GM19099 (cell line): ENCODE data around the gene KRTAP10-4.
"Not testable (repeated sequence)": the region's sequence is repeated elsewhere in the genome, so short reads cannot be mapped to it uniquely, and the experiment has no call there.

ENCODE experiments used
- POLR2A ChIP-seq: IDR thresholded peaks from 3 replicates; pipeline ENCODE4 v1.6.1; 2011; ENCODE audit warnings: low read depth; ENCODE audit not compliant: insufficient read length; ENCODE audit errors: extremely low read depth

KRTAP10-4 gene

GRCh38 chr21:44580231-44580821 is 6.8 kb downstream of the KRTAP10-4 start, which contains the start of gene KRTAP10-5:
KRTAP10-5 (minus strand) TSS chr21:44580604; CDS start chr21:44580578, 26 bp downstream.
- TF ChIP-seq POLR2A = not testable (repeated sequence)

GRCh38 chr21:44581158-44581557 is 7.6 kb downstream of the KRTAP10-4 start:
- no peak for TF ChIP-seq POLR2A

- no peak for TF ChIP-seq POLR2A
These were observed 8.5 kb downstream of the KRTAP10-4 start for GRCh38 chr21:44582055-44582454.

GRCh38 chr21:44583089-44583799 is 9.7 kb downstream of the KRTAP10-4 start:
- no peak for TF ChIP-seq POLR2A

DNA sequence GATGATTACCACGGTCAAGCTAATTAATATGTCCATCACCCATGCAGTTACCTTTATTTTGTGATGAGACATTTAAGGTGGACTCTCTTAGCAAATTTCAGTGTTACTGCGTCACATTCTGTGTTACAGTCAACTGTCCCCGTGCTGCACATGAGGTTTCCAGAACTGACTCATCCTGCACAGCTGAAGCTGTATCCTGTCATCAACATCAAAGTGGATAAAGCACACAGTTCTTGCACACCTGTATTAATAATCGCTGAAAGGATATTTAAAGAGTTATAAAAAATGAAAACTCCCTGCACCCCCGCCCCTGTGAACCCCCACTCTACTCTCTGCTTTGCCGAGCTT is 10.2 kb downstream of the KRTAP10-4 start:
- no peak for TF ChIP-seq POLR2A

DNA sequence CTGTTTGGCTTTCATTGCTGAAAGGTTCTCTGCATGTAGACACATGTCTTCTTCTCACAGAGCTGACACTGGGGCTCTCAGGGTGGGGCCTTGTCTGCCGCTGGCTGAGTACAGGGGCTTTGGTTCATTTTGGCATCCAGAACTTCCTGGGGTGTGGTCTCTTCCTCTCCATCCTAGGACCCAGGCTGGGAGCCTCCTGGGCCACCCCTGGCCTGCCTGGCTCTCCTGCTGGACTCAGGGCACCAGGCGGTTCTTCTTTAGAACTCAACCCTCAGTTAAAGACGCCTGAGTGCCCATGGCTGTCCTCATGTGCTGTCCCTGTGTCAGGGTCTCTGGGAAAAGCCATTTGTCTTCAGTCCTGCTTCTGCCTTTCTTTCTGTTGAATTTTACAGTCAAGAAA is 12.4 kb downstream of the KRTAP10-4 start:
- no peak for TF ChIP-seq POLR2A

DNA sequence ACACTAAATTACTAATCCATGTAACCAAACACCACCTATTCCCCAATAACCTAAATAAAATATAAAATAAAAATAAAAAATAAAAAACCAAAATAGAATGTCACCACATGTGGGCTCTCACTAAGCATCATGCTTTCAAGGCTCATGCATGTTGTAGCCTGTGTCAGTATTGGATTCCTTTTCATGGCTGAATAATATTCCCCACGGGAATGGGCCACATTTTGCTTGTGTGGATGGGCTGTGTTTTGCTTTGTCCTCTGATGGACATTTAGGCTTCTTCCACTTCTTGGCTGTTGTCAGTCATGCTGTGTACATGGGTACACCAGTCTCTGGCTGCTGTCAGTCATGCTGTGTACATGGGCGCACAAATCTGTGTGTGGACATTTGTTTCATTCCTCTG is 15.6 kb downstream of the KRTAP10-4 start:
- no peak for TF ChIP-seq POLR2A

GRCh38 chr21:44589586-44590305 is 16.2 kb downstream of the KRTAP10-4 start:
- no peak for TF ChIP-seq POLR2A

GRCh38 chr21:44590311-44590721 is 16.8 kb downstream of the KRTAP10-4 start:
- TF ChIP-seq POLR2A = no peak

DNA sequence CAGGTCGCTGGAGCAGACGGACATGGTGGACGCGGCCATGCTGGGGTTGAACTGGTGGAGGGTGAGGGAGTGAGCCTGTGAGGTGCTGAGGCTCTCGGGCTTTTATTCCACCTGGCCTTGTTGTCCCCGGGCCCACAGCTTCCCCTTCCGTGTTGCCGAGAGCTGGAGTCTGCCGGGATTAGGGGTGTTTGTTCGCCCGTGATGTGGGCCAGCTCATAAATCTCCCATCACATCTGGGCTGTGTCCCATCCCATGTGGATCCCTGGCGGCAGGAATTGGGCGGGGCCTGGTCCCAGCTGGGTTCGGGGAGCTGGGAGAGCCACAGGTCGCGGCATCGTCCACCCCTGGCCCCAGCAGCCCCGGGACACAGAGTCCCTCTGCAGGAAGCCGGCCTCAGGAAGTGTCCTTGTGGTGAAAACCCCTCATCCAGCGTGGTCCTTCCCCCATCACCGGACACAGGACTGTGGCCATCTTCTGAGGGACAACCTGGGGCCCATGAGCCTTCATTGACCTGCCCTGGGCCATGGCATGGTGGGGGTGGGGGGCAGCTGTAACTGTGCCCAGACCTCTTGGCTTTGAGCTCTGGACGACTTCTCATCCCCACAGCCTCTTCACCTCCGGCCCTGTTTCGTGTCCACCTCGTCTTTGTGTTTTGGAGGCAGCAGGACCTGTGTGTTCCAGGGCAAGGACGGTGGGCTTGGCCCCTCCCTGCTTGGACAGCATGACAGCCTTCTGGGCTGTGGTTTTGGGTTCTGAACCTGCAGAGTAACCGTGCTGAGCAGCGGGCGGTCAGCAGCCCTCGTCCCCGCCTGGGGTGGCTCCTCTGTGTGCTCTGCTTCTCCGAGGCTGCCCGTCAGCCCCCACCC is 19.1 kb downstream of the KRTAP10-4 start, which contains the start of gene KRTAP10-6:
Gene KRTAP10-6, minus strand, starts transcription at position 60 of the 866 bp plus-strand sequence. Its CDS starts 21 bp downstream, at position 39.
- TF ChIP-seq POLR2A = no peak

GRCh38 chr21:44593598-44594405 is 20.3 kb downstream of the KRTAP10-4 start:
- TF ChIP-seq POLR2A = no peak

- TF ChIP-seq POLR2A = no peak
These were observed 20.9 kb downstream of the KRTAP10-4 start for GRCh38 chr21:44594406-44594916.

DNA sequence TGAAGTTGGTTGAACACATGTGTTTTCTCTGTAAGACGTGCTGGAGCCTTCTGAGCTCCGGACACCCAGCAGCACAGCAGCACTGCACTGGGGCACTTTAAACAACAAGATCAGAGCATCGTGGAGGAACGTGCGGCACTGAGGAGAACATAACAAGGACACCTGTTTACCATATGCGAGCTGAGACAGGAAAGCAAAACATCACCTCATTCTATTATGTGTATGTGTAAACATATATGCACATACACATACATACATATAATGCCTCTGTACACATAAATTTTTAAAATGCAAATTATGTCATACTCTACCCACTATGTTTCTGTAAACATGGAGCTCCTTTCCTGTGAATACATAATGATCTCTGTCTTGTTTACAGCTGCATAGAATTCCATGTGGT is 22.0 kb downstream of the KRTAP10-4 start:
- no peak for TF ChIP-seq POLR2A
